HG02943 (cell line): ENCODE results near the gene TMEM271.

Experiments used
- ATAC-seq: cut with Tn5 transposase; IDR thresholded peaks from one replicate; pipeline ENCODE4 v1.9.1; 2021; ENCODE audit warnings: mild to moderate bottlenecking, low read depth, moderate library complexity; ENCODE audit not compliant: unreplicated experiment

The TMEM271 gene

DNA sequence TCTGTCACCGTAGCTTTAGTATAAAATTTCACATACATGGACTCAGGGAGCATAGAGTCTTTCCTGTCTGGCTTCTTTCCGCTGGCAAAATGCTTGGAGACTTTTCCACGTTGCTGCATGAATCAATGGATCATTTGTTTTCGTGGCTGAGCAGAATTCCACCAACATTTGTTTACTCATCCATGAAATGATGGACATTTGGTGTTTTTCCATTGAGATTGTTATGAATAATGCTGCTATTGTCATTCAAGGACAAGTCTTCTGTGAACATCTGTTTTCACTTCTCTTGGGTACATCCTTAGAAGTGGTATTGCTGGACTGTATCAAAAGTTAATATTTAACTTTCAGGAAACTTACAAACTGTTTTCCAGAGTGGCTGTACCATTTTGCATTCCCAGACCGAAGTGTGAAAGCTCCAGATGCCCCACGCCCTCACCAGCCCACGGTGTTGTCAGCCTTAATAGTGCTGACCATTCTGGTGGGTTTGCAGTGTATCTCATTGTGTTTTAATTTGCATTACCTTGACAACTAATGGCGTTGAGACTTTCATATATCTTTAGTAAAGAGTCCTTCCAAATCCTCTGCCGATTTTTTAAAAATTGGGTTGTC, 5.8 kb upstream of the TMEM271 start:
- ATAC-seq: no peak

DNA sequence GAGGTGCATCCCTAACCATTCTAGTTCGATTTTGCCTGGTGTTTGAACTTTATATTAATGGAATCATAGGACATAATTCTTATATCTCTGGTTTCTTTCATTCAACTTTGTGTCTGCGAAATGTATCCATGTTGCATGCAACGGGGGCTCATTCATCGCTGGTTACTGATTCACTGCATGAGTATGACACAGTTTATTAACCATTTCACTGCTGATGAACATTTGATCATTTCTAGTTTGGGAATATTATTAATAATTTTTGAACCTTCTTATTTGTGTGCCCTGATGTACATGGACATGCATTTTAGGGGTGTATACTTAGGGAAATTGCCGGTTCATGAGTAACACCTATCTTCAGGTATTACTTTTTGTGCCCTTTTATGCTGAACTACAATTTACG, 5.1 kb upstream of the TMEM271 start:
- no peak for ATAC-seq

DNA sequence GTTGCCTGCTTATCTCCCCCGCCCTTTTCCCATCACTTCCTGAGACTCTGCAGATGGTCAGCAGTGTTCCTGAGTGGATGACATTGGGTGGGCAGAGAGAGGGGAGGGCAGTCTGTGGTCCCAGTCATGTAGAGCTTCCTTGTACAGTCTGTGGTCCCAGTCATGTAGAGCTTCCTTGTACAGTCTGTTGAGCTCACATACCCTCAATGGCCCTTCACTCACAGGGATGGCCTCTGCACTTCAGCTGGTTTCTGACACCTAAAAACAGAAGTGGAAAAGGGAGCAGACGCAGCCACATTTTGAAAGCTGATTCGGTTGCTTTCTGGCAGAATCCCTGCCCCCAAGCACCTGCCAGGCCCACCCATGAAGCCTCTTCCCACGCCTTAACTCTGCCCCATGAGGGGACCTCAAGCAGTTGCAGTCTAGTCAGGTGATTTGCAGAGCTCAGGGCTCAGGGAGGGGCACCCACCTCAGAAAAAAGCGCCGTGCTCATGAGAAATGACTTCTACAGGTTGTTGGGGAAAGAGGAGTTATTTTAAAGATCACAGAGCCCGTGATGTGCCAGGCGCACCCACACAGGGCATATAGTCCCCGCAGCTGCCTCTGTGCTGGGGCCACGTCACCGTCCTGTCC, 3.6 kb upstream of the TMEM271 start:
- ATAC-seq: no peak

DNA sequence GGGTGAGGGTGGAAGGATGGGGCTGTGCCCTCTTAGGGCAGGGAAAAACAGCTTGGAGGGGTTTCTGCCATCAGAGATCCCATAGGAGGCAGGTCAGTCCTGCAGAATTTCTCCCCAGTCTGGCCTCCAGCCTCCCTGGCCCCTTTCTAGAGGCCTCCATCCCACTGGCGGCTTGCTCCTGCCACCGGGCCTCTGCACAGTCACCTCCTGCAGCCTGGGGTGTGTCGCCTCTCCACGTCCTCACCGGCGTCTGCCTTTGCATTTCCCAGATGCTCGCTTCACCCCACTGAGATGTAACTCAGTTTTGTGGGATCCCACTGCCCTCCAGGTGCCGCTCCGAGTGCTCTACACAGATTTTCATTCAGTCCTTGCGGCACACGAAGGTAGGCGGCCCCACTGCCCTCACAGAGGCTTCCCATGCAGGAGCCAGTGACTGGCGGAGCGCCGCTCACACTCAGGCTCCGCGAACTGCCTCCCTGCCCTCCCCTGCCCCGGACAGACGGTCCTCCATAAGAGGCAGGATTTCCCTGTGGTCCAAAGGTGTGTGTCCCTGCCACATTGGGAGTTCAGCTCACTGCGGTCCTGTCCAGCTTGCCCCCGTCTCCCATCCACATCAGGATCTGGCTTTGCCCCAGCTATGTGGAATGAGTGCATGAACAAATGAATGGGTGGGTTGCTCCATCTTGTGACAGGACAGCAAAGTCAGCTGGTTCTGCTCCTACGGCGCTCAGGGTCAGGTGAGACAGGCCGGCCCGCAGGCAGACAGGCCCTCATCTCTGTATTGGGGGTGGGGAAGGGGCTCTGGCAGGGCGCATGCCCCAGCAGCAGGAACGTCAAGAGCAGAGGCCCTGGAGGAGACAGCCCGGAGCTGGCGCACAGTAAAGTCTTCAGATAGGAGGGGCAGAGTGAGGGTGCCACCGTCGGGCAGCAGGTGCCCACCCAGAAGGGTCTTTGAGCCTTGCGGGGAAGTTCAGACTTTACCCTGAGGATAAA, 2.7 kb upstream of the TMEM271 start:
- ATAC-seq: no peak

DNA sequence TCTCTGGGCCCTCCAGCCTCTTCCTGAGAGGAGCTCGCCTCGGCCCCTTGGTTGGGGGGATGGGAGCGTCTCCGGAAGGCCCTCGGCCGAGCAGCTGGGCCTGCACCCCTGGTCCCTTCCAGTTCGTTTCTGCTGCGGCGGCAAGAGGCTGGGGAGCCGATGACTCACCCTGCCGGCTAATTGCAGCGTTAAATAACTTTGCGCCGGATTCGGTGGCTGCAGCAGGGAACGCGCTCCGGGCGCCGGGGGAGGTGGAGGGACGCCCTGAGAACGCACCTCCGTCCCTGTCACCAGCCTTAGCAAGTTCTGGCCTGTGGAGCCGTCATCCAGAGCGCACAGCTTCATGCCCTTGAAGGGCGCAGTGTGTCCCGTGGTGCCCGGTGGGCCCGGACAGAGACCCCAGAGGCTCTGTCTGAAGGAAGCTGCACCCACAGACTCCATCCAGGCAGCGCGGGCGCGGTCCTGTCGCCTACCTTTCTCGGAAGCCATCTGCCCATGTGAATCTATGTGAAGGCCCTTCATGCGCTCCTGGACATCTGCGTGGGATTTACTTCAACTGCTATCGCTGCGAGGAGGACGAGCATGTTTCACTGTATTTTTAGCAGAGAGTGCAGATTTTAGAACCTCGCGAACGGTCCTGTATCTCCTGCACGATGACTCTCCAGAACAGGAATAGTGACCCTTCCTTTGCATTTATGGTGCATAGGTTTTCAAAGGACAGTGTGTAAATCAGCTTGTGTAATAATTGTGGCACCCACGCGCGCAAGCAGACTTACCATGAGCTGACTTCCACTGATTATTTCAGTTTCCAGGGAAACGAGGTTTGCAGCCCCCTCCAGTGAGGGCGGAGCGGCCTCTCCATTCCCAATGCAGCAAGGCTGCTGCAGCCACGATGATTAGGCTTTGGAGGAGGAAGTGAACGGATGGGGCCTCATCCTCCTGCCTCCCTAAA, 1.7 kb upstream of the TMEM271 start:
- ATAC-seq: no peak

DNA sequence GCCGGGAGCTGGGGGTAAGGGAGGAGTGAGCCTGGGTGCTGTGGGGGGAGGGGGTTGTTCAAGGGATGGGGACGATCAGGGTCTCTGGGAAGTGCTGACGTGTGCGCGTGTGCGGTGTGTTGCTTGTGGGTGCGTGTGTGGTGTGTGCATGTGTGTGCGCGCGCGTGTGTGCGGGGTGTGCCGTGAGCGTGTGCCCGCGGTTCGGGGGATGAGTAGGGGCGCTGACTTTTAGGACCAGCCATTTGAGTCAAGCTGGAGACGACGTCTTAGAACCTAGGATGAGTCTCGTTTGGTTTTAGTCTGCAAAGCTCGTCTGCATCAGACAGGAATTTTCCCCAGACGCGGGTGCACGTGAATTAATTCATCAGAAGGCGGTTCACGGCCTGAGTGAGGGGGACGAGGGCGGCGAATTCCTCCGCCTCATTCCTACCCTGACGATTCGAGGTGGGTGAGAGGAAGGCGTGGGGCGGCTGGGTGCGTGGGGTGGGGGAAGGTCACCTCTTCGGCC, 950 bp upstream of the TMEM271 start:
- no peak for ATAC-seq

DNA sequence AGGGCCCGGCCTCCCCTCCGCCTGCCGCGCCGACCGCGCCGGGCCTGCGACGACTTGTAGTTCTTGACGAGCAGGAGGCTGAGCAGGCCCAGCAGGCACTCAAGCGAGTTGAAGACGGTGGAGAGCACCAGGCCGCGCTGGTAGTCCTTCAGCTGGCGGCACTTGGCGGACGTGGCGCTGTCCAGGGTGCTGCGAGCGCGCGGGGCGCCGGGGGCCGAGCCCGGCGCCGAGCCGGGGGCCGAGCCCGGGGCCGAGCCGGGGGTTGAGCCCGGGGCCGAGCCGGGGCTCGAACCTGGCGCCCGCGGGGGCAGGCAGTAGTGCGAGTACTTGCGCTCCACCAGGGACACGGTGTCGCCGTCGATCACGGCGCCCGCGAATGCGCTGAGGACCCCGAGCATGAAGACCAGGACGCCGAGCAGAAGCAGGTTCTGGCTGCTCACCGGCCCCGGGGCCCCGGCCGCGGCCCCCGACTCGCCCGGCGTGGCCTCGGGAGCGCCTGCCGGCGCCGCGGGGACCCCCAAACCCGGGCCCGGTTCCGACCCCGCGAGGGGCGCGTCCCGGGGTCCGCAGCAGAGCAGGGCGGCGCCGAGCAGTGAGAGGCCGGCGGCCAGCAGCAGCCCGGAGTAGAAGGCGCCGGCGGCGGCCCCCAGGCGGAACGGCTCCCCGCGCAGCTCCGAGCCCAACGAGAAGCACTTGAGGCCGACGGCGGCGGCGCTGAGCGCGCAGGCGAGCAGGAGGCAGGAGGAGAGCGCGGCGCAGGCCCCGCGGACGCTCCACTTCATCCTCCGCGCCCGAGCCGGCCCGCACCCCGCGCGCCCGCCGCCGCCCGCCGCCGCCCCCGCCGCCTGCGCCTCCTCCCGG, 584 bp downstream of the TMEM271 start:
- no peak for ATAC-seq

DNA sequence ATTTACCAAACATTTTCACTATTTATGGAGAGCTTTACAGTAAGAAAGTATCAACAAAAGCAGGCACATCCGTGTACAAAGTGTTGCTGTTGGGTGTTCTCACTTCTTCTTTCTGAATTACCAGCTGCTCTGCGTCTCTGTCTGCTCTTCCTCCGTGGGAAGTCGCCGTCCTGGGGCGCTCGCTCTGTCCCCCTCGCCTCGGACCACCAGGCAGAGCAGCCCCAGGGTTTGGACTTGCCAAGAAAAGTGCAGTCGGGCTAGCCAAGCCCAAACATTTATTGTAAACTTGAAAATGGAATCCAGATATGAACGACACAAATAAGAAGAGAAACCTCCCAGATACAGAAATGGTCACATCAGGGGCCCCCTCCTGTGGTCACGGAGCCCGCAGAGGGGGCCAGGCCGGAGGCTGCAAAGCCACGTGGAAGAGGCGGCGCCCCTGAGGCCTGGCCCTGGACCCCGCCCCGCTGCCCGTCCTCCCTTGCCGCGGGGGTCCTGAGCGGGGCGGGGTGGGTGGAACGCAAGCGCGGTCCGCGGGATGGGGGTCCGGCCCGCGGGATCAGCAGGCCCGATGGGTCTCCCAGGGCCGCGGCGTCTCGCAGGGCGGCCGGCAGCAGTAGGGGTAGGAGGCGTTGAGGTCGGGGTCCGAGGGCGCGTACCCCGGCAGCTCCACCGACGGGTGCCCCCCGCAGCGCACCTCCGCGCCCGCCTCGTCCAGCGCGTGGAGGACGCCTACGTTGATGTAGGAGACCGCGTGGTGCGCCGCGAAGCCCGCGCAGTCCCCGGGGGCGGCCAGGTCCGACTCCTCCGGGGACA, 1.5 kb downstream of the TMEM271 start:
- ATAC-seq: no peak

DNA sequence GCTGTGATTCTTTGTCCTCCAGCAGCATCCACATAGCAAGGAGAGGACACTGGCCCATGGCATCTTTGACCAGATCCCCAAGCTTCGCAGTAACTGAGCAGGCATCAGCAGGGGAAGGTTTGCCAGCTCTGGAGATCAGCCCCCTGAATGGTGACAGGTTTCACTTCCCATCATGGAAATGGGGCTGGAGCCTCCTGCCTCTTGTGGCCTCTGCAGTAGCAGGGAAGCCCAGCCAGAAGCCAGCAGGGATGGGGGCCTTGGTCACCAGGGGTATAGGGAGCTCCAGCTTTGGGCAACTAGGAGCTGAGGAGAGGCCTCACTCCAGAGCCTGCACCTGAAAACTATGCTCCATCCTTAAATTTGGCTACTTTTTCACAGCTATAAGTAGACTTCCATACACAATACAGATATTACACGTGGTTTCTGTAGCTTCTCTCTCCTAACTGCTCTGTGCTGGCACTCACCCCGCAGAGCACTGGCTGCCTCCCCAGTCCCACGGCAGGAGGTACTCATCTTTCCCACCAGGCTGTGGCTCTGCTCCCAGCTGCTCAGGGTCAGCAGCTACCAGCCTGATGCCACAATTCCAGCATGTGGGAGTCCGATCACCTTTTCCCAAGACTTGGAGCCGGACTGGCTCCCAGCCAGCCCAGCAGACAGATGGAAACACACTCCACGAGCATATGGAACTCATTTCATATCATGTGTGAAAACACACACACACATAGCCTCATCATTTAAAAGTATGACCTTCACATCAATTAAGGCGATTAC, 2.8 kb downstream of the TMEM271 start:
- ATAC-seq: no peak

DNA sequence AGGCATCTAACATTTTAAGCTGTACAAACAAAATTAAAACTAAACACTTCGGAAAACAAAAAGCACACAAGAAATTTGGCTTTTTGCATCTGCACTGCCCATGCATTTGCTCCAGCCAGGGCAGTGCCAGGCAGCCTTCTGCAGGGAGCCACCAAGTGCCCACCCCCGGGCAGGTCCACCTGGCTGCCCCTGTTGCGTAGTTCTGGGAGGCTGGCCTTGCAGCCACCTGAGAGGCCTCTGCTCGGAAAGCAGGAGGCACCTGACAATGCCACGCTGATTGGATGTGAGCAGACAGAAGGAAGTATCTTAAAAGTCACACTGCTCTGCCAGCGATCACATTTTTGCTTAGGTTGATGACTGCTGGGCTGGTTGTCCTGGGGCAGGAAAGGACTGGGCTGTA, 3.5 kb downstream of the TMEM271 start:
- ATAC-seq: no peak

DNA sequence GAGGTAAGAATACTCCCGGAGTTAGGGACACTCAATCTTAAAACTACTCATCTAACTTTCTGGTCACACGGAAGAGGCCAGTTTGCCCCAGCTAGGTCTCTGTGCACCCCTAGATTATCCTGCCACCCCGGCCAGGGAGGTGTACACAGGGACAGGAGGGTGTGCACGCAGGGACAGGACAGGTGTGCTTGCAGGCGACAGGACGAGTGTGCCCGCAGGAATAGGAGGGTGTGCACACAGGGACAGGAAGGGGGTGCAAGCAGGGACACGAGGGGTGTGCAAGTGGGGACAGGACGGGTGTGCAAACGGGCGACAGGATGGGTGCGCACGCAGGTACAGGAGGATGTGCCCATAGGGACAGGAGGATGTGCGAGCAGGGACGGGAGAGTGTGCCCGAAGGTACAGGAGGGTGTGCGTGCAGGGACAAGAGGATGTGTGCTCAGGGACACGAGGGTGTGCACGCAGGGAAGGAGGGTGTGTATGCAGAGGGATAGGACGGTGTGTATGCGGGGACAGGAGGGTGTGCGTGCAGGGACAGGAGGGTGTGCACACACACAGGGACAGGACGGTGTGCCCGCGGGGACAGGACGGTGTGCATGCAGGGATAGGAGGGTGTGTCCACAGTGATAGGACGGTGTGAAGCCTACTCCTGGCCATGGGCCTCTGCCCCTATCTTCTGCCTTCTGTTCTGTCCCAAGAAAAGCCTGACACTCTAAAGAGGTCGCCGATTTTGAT, 4.1 kb downstream of the TMEM271 start:
- no peak for ATAC-seq

DNA sequence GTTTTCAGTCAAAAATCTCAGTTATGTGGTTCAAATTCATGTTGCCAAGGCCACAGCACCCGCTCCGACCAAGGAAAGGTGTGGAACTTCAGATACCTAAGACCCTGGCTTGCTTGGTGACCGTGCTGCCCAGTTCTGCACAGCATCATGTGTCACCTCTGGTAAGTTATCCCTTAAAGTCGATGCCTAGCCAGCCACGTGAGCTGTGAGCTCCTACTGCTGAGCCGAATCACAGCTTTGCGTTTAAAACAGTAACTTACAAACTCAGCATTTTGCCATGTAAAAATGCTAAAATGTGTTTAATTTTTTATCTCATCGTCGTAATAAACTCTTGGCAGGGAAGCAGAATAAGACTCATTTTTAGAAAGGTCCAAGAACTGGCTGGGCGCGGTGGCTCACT, 5.3 kb downstream of the TMEM271 start:
- ATAC-seq: no peak

DNA sequence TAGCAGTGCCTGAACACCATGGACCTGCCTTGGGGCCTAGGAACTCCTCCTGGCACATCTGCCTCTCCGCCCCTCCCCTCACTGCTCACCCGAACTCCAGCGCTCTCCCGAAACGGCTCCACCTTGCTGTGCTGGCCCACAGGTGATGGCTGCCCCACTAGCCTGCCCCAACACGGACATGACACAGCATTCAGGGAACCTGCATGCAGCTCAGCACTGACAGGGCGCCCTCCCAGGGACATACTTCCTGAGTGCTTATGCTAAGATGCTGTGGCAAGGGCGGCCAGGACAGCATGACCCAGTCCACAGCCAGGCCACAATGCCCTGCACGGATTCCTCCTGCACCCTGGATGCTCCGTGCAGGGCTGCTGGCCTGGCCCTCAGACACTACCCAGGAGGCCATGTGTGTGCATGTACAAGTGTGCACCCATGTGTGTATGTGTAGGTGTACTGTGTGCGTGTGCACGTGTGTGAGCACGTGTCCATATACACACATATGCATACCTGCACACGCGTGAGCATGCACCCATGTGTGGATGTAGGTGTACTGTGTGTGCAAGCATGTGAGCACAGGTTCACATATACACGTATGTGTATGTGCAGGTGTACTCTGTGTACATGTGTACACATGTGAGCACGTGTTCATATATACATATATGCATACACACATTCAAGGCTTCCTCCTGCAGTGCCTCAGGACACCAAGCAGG, 6.0 kb downstream of the TMEM271 start:
- no peak for ATAC-seq

DNA sequence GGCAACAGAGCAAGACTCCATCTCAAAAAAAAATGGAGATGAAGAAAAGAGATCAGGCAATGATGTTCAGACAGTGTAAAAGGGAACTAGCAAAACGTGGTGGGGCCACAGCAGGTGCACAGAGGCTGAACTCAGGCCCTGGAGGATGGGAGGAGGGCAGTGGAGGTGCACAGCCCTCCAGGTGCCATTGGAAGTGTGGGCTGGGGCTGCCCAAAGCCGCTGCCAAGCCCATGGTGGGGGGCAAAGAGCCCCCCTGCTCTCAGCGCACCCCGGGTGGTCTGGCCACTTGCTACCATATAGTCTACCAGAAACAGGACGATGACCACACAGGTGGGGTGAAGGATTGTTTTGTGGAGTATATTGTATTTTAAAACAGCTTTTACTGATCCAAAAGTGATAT, 7.1 kb downstream of the TMEM271 start:
- ATAC-seq: no peak

DNA sequence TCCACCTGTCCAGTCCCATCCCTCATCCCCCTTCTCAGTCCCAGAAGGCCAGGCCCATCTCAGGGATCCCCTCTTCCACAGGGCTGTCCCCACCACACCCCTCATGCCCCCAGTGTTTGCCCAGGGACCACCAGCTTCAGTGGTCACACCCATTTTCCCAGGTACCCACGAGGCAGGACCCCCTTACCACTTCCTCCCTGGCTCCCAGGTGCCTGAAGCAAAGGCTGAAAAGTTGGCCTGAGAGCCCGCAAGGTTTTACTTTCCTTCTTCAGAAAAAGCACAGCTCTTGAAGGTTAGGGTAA, 7.8 kb downstream of the TMEM271 start:
- no peak for ATAC-seq

DNA sequence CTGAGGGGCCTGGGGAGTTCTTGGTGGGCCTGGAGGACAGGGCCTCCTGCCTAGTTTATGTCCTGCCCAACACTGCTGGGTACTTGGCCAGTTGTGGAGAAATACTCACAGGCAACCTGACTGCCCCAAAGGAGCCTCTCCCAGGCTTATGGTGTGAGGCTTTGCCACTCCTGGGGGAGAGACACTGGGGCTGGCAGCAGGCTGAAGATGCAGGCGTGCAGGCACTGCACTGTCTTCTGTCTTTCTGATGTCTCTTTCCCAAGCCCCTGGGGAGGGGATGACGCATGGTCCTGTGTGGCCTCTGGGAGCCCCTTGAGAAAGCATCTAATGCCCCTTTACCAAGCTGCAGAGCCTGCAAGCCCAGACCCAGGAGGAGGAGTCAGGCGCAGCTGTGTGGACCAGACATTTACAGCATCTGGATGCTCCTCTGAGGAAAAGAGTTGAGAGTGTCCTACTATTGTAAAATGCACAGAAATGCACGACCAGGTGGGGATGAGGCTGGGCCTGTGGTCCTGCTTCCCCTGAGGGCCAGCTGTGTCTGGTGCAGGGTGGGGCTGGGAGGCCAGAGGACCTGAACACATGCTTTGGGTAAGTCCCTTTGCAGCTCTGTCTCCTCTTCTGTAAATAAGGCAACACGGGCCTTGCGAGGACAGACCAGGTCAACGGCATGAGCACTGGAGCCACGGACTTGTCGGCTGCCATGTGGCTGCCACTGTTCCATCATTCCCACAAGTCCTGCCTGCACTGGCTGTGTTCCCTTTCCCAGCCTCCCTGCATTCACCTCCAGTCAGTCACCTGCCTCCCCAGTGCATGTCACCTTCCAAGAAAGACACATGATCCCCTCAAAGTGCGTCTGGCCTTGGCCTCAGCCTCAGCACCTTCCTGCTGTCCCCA, 8.4 kb downstream of the TMEM271 start:
- ATAC-seq: no peak
